ENCODE measurements around the gene FCHO1.

DNA sequence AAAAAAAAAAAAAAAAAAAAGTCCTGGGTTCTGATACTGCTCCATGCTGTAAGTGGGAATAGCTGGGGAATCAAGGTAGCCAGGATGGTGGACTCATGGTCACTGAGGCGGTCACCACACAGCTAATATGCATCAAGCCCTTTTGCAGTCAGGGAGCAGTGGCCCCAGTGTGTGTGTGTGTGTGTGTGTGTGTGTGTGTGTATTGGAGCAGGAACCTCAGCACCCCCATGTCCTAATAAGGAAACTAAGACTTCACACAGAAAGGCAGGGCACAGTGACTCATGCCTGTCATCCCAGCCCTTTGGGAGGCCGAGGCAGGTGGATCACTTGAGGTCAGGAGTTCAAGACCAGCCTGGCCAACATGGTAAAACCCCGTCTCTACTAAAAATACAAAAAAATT, 55.7 kb downstream of the FCHO1 start:
- TF ChIP-seq, protein P1, sequence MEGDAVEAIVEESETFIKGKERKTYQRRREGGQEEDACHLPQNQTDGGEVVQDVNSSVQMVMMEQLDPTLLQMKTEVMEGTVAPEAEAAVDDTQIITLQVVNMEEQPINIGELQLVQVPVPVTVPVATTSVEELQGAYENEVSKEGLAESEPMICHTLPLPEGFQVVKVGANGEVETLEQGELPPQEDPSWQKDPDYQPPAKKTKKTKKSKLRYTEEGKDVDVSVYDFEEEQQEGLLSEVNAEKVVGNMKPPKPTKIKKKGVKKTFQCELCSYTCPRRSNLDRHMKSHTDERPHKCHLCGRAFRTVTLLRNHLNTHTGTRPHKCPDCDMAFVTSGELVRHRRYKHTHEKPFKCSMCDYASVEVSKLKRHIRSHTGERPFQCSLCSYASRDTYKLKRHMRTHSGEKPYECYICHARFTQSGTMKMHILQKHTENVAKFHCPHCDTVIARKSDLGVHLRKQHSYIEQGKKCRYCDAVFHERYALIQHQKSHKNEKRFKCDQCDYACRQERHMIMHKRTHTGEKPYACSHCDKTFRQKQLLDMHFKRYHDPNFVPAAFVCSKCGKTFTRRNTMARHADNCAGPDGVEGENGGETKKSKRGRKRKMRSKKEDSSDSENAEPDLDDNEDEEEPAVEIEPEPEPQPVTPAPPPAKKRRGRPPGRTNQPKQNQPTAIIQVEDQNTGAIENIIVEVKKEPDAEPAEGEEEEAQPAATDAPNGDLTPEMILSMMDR (IDR thresholded peaks at IDR 0.05): no peak
- TF ChIP-seq EZH2 (IDR thresholded peaks at IDR 0.05; ENCODE audit: borderline replicate concordance, insufficient read depth, low read depth, low read length, poor library complexity, severe bottlenecking): no peak

Data from B cell (primary cell).